DOHH2 (cell line): Measurements from ENCODE around the gene GRID1.

Experiments used
- H3F3A ChIP-seq: fragments of 200-600 bp; sonication (generic), shearing (Covaris generic); 2 replicates; pipeline ENCODE4 v1.6.0; 2016; ENCODE audit warnings: antibody characterized with exemption, mild to moderate bottlenecking; ENCODE audit not compliant: control insufficient read depth, insufficient read depth
- H3K27ac ChIP-seq: fragments of 200-600 bp; sonication (generic); 2 replicates; pipeline ENCODE4 v1.5.1; 2014; ENCODE audit warnings: low read depth, mild to moderate bottlenecking, low read length, moderate library complexity
- H3K27me3 ChIP-seq: fragments of 200-600 bp; sonication (generic); 2 replicates; pipeline ENCODE4 v1.6.1; 2014; ENCODE audit warnings: mild to moderate bottlenecking, low read length, mixed read lengths; ENCODE audit not compliant: control insufficient read depth
- H3K36me3 ChIP-seq: fragments of 200-600 bp; sonication (generic); 2 replicates; pipeline ENCODE4 v1.6.1; 2014; ENCODE audit warnings: mild to moderate bottlenecking, low read length, moderate library complexity, mixed read lengths; ENCODE audit not compliant: control insufficient read depth
- H3K4me1 ChIP-seq: fragments of 200-600 bp; sonication (generic); 2 replicates; pipeline ENCODE4 v1.6.1; 2014; ENCODE audit warnings: mild to moderate bottlenecking, low read length, mixed read lengths; ENCODE audit not compliant: control insufficient read depth
- H3K4me2 ChIP-seq: fragments of 200-600 bp; sonication (generic); 2 replicates; pipeline ENCODE4 v1.6.0; 2014; ENCODE audit warnings: mild to moderate bottlenecking, low read length, moderate library complexity
- H3K4me3 ChIP-seq: fragments of 200-600 bp; sonication (generic); 2 replicates; pipeline ENCODE4 v1.5.1; 2014; ENCODE audit warnings: mild to moderate bottlenecking, low read length, mixed read lengths
- H3K79me2 ChIP-seq: fragments of 200-600 bp; sonication (generic); 2 replicates; pipeline ENCODE4 v1.6.1; 2014; ENCODE audit warnings: mild to moderate bottlenecking, low read length, mixed read lengths; ENCODE audit not compliant: control insufficient read depth
- H3K9me2 ChIP-seq: fragments of 200-600 bp; sonication (generic); replicated peaks from 2 replicates; pipeline ENCODE4 v1.6.1; 2014; ENCODE audit warnings: mild to moderate bottlenecking, low read length, mixed read lengths; ENCODE audit not compliant: control insufficient read depth
- H3K9me3 ChIP-seq: fragments of 200-600 bp; sonication (generic); 2 replicates; pipeline ENCODE4 v1.6.1; 2014; ENCODE audit warnings: antibody characterized with exemption, low read length, mixed read lengths; ENCODE audit not compliant: control insufficient read depth, insufficient read depth
- H4K20me1 ChIP-seq: fragments of 200-600 bp; sonication (generic); 2 replicates; pipeline ENCODE4 v1.6.0; 2014; ENCODE audit warnings: low read depth, mild to moderate bottlenecking, antibody characterized with exemption, low read length, moderate library complexity; ENCODE audit not compliant: control insufficient read depth, insufficient read depth
- EZH2phosphoT487 ChIP-seq: fragments of 200-600 bp; sonication (generic); IDR thresholded peaks from 2 replicates; pipeline ENCODE4 v1.6.1; 2017; ENCODE audit warnings: borderline replicate concordance, mild to moderate bottlenecking, antibody characterized with exemption, low read length, moderate library complexity, mixed read lengths
- TF ChIP-seq, protein P1 (sequence below): fragments of 200-600 bp; sonication (generic); IDR thresholded peaks from one replicate; pipeline ENCODE4 v1.5.1; 2014; ENCODE audit warnings: antibody characterized with exemption, mild to moderate bottlenecking, low read depth, low read length; ENCODE audit not compliant: poor library complexity, severe bottlenecking

The GRID1 gene

DNA sequence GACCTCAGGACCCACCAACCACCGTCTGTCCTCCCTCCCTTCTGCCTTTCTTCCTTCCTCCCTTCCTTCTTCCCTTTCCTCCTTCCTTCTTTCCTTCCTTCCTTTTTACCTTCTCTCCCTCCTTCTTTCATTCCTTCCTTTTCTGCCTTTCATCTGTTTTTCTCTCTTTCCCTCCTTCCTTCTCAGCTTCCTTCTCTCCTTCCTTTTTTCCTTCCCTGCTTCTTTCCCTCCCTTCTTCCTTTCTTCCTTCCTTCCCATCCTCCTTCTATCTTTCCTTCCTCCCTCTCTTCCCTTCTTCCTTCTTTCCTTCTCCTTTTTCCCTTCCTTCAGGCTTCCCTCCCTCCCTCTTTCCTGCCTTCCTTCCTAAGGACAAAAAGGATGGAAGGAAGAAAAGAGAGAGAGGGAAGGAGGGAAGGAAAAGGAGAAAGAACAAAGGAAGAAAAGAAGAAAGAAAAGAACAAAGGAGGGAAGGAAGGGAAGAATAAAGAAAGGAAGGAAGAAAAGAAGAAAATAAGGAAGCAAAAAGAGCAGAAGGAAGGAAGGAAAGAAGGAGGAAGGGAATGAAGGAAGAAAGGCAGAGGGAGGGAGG lies 405.0 kb downstream of the GRID1 start:
- no peaks in the 10 kb centered on the region for H4K20me1 ChIP-seq
- H3K4me3 ChIP-seq = no peak overlapping the region
- H3K4me2 ChIP-seq = no peak overlapping the region
- H3K27me3 ChIP-seq = peaks cover 6% of the 10 kb centered on the region; the same call in 1 of the 2 replicates
- H3K36me3 ChIP-seq = no peaks in the 10 kb centered on the region
- no peaks in the 10 kb centered on the region for H3F3A ChIP-seq
- no peak for TF ChIP-seq EZH2phosphoT487
- TF ChIP-seq, protein P1, sequence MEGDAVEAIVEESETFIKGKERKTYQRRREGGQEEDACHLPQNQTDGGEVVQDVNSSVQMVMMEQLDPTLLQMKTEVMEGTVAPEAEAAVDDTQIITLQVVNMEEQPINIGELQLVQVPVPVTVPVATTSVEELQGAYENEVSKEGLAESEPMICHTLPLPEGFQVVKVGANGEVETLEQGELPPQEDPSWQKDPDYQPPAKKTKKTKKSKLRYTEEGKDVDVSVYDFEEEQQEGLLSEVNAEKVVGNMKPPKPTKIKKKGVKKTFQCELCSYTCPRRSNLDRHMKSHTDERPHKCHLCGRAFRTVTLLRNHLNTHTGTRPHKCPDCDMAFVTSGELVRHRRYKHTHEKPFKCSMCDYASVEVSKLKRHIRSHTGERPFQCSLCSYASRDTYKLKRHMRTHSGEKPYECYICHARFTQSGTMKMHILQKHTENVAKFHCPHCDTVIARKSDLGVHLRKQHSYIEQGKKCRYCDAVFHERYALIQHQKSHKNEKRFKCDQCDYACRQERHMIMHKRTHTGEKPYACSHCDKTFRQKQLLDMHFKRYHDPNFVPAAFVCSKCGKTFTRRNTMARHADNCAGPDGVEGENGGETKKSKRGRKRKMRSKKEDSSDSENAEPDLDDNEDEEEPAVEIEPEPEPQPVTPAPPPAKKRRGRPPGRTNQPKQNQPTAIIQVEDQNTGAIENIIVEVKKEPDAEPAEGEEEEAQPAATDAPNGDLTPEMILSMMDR = no peak
- 0 out of 2 replicates have a peak, but pooled peaks cover 2% of the 10 kb centered on the region for H3K9me2 ChIP-seq
- no peaks in the 10 kb centered on the region for H3K4me1 ChIP-seq
- no peaks in the 10 kb centered on the region for H3K9me3 ChIP-seq
- no peaks in the 10 kb centered on the region for H3K79me2 ChIP-seq
- H3K27ac ChIP-seq = no peak overlapping the region

DNA sequence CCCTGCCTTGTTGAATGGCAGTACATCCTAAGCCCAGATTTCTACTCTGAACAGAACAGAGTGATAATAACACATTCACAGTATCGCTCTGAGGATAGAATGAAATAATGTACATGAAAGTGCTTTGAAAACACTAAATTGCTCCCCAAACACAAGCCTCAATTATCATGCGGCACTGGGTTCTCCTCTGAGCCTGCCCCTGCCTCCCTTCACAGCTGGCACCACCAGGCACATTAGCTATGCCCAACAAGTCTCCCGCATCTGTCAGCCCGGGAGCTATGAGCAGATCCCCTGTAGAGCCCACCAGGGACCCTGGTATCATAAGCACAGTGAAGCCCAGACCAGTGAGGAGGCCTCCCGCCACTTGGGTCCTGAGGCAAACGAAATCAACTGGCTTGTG lies 405.5 kb downstream of the GRID1 start:
- Histone ChIP-seq H3K4me1 (no peaks in the 10 kb centered on the region), H3K4me3 (no peak overlapping the region), H3K4me2 (no peak overlapping the region), H3K9me3 (no peaks in the 10 kb centered on the region), H3K79me2 (no peaks in the 10 kb centered on the region), H3K27ac (no peak overlapping the region), H3K27me3 (peaks cover 6% of the 10 kb centered on the region; the same call in 1 of the 2 replicates), H4K20me1 (no peaks in the 10 kb centered on the region), H3K9me2 (0 out of 2 replicates have a peak, but pooled peaks cover 2% of the 10 kb centered on the region), H3F3A (no peaks in the 10 kb centered on the region), H3K36me3 (no peaks in the 10 kb centered on the region)
- TF ChIP-seq EZH2phosphoT487 = no peak
- TF ChIP-seq, protein P1 = no peak

DNA sequence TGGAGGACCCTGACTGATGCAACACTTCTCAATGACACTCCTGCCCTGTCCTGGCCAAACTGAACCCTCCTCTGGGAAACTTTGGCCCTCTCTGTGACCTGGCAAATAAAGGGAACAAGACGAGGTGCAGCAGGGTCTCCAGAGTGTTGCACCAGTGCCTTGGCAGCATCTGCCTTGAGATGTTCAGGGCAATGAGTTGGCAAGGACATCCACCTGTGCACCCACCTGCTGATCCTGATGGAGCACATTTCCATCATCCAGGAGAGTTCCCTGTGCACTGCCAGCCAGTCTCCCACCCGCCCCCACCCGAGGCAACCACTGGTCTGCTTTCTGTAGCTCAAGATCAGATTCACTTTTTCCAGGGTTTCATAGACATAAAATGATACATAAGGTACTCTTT lies 407.4 kb downstream of the GRID1 start:
- Histone ChIP-seq H4K20me1 (no peaks in the 10 kb centered on the region), H3K9me3 (no peaks in the 10 kb centered on the region), H3F3A (no peaks in the 10 kb centered on the region), H3K27me3 (peaks cover 6% of the 10 kb centered on the region; the same call in 1 of the 2 replicates), H3K79me2 (no peaks in the 10 kb centered on the region), H3K4me3 (no peak overlapping the region), H3K4me1 (no peaks in the 10 kb centered on the region), H3K4me2 (no peak overlapping the region), H3K9me2 (0 out of 2 replicates have a peak, but pooled peaks cover 2% of the 10 kb centered on the region), H3K36me3 (no peaks in the 10 kb centered on the region), H3K27ac (no peak overlapping the region)
- no peak for TF ChIP-seq EZH2phosphoT487
- TF ChIP-seq, protein P1 = no peak
